ENCODE measurements around the gene SRF.

DNA sequence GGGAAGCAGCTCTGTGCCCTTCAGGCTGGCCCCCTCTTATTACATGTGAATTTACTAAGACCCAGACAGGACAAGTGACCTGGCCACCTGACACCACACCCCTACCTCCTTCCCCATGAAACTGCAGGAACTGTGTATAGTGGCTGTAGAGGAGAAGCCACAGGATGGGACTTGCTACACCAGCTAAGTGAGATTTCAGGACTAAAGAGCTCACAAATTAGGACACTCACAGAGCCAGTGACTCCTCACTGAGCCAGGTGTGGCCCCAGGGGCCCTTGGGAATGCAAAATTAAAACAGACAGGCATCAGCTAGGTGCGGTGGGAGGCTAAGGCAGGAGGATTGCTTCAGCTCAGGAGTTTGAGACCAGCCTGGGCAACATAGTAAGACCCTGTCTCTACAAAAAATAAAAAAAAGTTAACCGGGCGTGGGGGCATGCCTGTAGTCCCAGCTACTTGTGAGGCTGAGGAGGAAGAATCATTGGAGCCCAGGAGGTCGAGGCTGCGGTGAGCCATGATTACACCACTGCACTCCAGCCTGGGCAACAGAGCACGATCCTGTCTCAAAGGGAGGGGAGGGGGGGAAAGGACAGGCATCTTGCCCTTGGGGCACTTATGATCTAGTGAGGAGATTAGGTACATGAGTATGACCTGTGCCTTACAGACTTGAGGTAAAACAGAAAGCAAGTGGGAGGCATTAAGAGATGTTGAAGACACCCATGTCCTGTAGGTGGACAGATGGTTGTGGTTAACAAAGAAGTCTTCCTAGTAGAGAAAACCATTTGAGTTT lies 23.2 kb upstream of the SRF start:
- TF ChIP-seq, protein P1, sequence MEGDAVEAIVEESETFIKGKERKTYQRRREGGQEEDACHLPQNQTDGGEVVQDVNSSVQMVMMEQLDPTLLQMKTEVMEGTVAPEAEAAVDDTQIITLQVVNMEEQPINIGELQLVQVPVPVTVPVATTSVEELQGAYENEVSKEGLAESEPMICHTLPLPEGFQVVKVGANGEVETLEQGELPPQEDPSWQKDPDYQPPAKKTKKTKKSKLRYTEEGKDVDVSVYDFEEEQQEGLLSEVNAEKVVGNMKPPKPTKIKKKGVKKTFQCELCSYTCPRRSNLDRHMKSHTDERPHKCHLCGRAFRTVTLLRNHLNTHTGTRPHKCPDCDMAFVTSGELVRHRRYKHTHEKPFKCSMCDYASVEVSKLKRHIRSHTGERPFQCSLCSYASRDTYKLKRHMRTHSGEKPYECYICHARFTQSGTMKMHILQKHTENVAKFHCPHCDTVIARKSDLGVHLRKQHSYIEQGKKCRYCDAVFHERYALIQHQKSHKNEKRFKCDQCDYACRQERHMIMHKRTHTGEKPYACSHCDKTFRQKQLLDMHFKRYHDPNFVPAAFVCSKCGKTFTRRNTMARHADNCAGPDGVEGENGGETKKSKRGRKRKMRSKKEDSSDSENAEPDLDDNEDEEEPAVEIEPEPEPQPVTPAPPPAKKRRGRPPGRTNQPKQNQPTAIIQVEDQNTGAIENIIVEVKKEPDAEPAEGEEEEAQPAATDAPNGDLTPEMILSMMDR (IDR thresholded peaks at IDR 0.05) = no peak
- TF ChIP-seq EZH2 (IDR thresholded peaks at IDR 0.05; ENCODE audit: borderline replicate concordance, insufficient read depth, low read depth, low read length, poor library complexity, severe bottlenecking) = no peak

Measured in B cell (primary cell).